Activated CD4-positive, alpha-beta T cell treated with anti-CD3 and anti-CD28 coated beads, Interleukin-2, amount 50 U/mL, for 48 hours (primary cell): Measurements from ENCODE around the gene CDH5.

Source experiments
- DNase-seq, 2 experiments: peaks; one replicate each; pipeline ENCODE4 v3.0.0-alpha.2; 2020

Gene CDH5

GRCh38 chr16:66395806-66396555, 29.5 kb downstream of the CDH5 start:
- no peak for DNase-seq

GRCh38 chr16:66397736-66398433, 31.4 kb downstream of the CDH5 start:
- no peak for DNase-seq

- no peak for DNase-seq
Measured at GRCh38 chr16:66399031-66399430, 32.5 kb downstream of the CDH5 start.

GRCh38 chr16:66399930-66400329, 33.4 kb downstream of the CDH5 start:
- no peak for DNase-seq

- no peak for DNase-seq
Measured at GRCh38 chr16:66400503-66401380, 34.3 kb downstream of the CDH5 start.

GRCh38 chr16:66401610-66402009, 35.1 kb downstream of the CDH5 start:
- DNase-seq, result no peak

- DNase-seq, result no peak
Measured at GRCh38 chr16:66402166-66402565, 35.7 kb downstream of the CDH5 start.

GRCh38 chr16:66402591-66403230, 36.2 kb downstream of the CDH5 start:
- DNase-seq, result no peak

- no peak for DNase-seq
Measured at GRCh38 chr16:66403531-66404145, 37.1 kb downstream of the CDH5 start.

GRCh38 chr16:66405057-66405783, 38.7 kb downstream of the CDH5 start:
- no peak for DNase-seq

- peak; percentile 93 to 94 for DNase-seq
Measured at GRCh38 chr16:66406534-66407221, 40.2 kb downstream of the CDH5 start.

- peak; percentile 28 to 43 for DNase-seq
Measured at GRCh38 chr16:66408163-66409048, 41.9 kb downstream of the CDH5 start.

- DNase-seq, result no peak
Measured at GRCh38 chr16:66409156-66409555, 42.7 kb downstream of the CDH5 start.

- DNase-seq, result no peak
Measured at GRCh38 chr16:66412182-66412581, 45.7 kb downstream of the CDH5 start.

- no peak for DNase-seq
Measured at GRCh38 chr16:66414891-66415290, 48.4 kb downstream of the CDH5 start.

- no peak for DNase-seq
Measured at GRCh38 chr16:66416136-66416535, 49.6 kb downstream of the CDH5 start.

- DNase-seq, result no peak
Measured at GRCh38 chr16:66416939-66417700, 50.6 kb downstream of the CDH5 start.

GRCh38 chr16:66418165-66418962, 51.9 kb downstream of the CDH5 start:
- no peak for DNase-seq
